Fibroblast of villous mesenchyme (primary cell): ENCODE results near the gene PRKG1. TPM values are rescaled to one million over a fixed set of nuclear protein-coding genes. Genes with fewer than 3 reads are reported as not detected.

Experiments
- DNase-seq: peaks from one replicate; pipeline ENCODE4 v3.0.0-alpha.2; 2010; ENCODE audit warnings: low read depth
- H3K4me3 ChIP-seq: 2 replicates; pipeline ENCODE4 v1.5.1; 2011; ENCODE audit warnings: low read depth, mild to moderate bottlenecking, low read length
- total RNA-seq: library from RNA; depleted of rRNA; stranded (reverse); fragments of >200 nt; gene quantifications from 2 replicates; pipeline ENCODE4 v1.2.3, GENCODE V29; 2012
- TF ChIP-seq, protein P1 (sequence below): IDR thresholded peaks from 2 replicates; pipeline ENCODE4 v1.5.1; 2012; ENCODE audit warnings: low read depth, mild to moderate bottlenecking, low read length; ENCODE audit not compliant: insufficient read depth

PRKG1 gene
- total RNA-seq, 1 donor, result 19.0 TPM

DNA sequence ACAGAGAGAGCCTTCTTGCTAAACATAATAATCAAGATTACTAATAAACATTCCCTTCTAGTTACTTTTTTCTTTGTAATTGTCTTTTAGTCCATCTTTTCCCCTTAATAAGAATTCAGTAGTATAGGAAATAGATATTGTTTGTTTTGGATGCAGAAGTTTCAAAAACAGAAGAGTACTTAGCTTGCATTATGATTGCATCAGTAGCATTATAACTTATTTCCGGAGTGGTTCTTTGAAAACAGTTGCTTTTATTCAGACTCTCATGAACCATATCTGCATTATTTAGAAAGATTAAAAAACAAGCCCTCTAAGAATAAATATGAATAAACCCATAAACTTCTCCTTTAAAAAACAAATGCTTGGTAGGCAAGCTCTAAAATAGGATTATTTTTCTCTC is 1205.8 kb downstream of the PRKG1 start:
- DNase-seq, result no peak
- TF ChIP-seq, protein P1, sequence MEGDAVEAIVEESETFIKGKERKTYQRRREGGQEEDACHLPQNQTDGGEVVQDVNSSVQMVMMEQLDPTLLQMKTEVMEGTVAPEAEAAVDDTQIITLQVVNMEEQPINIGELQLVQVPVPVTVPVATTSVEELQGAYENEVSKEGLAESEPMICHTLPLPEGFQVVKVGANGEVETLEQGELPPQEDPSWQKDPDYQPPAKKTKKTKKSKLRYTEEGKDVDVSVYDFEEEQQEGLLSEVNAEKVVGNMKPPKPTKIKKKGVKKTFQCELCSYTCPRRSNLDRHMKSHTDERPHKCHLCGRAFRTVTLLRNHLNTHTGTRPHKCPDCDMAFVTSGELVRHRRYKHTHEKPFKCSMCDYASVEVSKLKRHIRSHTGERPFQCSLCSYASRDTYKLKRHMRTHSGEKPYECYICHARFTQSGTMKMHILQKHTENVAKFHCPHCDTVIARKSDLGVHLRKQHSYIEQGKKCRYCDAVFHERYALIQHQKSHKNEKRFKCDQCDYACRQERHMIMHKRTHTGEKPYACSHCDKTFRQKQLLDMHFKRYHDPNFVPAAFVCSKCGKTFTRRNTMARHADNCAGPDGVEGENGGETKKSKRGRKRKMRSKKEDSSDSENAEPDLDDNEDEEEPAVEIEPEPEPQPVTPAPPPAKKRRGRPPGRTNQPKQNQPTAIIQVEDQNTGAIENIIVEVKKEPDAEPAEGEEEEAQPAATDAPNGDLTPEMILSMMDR, result no peak
- H3K4me3 ChIP-seq, result no peak overlapping the region

DNA sequence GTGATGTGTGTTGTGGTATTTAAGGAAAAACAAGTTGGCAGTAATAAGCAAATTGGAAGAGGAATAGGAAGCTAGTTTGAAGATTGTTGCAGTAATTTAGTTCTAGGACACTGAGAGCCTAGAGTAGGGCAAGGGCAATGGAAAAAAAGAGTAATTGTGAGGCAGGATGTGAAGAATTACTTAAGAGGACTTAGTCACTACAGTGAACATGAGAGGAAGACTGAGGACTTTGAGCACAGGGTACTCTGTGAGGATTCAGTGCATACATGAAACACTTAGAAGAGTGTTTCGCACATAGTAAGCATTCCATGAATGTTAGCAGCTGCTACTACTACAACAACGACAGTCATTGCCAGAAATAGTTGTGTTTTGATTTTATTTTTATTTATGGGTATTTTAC is 1208.9 kb downstream of the PRKG1 start:
- no peak for DNase-seq
- H3K4me3 ChIP-seq, result no peak overlapping the region
- TF ChIP-seq, protein P1, result no peak

DNA sequence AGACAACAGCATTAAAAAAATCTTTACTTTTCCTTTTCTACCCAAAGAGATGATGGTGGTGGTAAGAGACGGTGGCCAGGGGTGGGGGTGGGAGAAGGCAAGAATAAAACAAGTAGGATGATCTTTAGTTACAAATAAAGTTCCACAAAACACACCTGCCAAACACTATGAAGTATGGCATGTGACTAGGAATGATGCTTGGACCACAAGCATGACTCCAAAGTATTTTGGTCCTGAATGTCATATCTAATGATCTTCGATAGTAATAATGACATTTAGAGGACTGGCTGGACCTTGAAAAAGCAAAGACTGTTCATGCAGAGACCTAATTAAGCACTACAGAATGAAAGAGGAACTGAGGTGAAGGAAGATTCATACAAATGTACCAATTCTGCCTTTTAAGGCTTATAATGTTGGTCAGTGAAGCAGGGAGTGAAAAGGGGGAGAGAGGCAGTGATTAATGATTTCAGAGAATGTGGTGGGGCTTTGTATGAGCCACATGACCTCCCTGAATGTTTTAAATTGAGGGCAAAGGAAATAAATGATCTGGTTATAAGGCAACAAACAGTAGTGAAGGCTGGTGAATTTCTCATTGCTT is 1210.2 kb downstream of the PRKG1 start:
- TF ChIP-seq, protein P1, result no peak
- no peak overlapping the region for H3K4me3 ChIP-seq
- DNase-seq, result no peak

DNA sequence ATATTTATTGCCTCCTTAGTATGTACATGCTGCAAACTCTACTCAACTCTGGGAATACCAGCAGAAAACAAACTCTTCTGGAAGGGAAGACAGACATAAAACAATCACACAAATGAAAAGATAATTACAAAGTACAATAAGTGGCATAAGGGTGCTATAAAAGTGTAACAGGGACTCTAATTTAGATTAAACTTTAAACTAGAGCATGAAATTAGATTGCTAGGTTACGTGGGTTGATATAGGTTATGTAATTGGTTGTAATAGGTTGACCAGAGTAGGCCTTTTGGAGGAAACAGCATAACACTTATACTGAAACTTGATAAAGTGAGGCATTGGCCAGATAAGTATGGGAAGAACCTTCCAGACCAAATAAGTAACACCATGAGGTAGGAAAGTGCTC is 1213.6 kb downstream of the PRKG1 start:
- no peak for DNase-seq
- TF ChIP-seq, protein P1, result no peak

GRCh38 chr10:52297747-52298146 is 1223.5 kb downstream of the PRKG1 start:
- H3K4me3 ChIP-seq, result no peak overlapping the region
- TF ChIP-seq, protein P1, result no peak
- DNase-seq, result no peak

More for the DNA sequence above, 1213.6 kb downstream of the PRKG1 start:
- H3K4me3 ChIP-seq, result no peak overlapping the region

- no peak overlapping the region for H3K4me3 ChIP-seq
- TF ChIP-seq, protein P1, result no peak
- DNase-seq, result no peak
Measured at GRCh38 chr10:52300599-52301277, 1226.5 kb downstream of the PRKG1 start.
